GM21723 (cell line): ENCODE results near the gene MAGI2.
"Not testable (repeated sequence)": the region's sequence is repeated elsewhere in the genome, so short reads cannot be mapped to it uniquely, and the experiment has no call there.

Source experiments
- ATAC-seq: cut with Tn5 transposase; IDR thresholded peaks from one replicate; pipeline ENCODE4 v1.9.1; 2021; ENCODE audit warnings: mild to moderate bottlenecking, moderate library complexity; ENCODE audit not compliant: unreplicated experiment

Gene MAGI2

DNA sequence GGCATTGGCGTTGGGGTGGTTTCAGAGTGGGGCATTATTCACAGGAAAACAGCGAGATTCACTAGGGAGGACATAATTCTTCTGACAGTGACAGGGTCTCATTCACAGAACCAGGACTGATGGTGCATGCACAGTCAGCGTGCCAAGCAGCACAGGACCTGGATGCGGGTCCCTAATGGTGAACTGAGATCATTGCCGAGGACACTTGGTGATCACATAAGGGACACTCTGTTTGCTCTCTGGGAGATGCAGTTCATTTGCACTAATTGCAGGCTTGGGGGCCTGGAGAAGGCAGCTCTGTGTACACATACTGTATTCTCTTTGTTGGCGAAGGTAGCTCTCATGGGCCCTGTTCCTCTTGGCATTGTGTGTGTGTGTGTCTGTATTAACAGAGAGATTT lies 938.8 kb downstream of the MAGI2 start:
- ATAC-seq = no peak

DNA sequence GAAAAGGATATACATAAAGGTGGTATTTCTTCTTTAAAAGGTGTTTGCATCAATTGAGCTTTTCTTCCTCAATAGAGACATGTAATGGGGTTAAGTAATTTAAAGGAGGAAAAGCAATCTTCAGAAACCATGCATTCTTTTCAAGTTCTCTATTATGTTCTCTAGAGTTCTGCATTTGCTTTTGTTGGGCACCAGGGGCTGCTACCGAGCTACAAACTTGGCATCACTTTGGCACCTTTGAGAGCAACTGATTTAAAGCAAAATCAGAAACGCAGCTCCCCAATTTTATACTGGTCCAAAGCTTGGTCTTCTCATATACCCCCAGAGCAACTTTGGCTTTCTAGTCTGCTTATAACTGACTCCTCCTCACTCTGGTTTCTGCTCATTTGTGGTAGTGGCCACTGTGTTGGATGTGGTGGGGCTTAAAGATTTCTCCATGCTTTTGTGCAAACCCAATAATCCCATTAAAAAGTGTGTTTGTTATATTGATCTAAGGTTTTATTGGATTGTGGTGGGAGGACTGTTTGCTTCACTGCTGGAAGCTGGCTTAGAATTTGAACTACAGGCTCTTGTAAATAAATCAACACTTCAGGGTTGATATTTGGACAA lies 942.8 kb downstream of the MAGI2 start:
- no peak for ATAC-seq

DNA sequence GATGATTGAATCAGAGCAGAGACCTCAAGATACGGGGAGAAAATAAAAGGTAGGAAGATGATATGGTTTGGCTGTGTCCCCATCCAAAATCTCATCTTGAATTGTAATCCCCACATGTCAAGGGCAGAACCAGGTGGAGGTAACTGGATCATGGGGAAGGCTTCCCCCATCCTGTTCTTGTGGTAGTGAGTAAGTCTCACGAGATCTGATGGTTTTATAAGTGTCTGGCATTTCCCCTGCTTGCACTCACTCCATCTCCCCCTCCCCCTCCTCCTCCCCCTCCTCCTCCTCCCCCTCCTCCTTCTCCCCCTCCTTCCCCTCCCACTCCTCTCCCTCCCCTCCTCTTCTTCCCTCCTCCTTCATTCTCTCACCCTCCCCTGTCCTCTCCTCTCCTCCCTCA lies 950.2 kb downstream of the MAGI2 start:
- ATAC-seq = not testable (repeated sequence)

DNA sequence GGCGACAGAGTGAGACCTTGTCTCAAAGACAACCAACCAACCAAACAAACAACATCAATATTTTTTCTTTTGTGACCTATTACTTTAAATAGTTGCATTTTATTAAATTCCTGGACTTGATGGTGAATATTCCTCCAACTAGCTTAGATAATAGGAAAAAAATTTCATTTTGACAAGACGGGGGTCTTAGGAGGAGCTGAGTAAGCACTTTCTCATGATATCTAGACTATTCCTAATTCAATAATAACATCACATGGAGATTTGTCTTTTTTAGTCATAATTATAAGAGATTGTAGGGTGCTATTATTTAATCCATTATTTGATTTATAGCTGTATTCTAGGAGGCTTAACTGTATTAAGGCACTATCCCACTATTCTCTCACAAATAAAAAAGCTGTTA lies 952.4 kb downstream of the MAGI2 start:
- no peak for ATAC-seq

DNA sequence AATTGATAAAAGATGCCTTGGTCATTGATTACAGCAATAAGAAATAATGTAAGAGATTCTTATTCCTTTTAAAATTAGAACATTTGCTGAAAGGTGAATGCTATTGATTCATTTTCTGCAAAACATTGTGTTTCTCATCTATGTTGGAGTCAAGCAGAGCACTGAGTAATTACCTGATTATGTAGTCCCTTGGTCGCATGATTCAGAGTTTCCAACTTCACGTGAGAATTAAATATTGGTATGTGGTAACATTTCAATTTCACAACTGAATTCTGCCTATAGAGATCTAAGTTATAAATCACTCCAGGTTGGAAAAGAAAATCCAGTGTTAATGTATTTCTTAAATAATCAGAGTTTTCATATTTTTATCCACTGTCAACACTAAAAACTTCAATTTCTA lies 953.5 kb downstream of the MAGI2 start:
- ATAC-seq = no peak

DNA sequence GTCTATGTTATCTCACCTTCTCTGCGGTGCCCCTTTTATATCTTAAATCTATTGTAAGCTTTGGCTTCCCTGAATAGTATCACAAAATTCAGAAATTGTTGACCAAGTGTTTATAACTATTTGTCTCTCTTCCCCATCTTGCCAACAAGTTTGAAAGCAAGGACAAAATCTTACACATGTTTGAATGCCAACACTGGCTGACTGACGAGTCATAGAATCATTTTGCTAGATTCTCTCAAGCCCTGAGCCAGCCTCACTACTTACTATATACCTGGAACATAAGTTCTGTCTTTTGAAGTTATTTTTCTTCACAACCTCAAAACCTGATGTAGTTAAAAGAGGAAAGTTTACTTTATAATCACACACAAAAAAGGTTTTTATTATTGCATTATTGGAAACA lies 954.2 kb downstream of the MAGI2 start:
- no peak for ATAC-seq

DNA sequence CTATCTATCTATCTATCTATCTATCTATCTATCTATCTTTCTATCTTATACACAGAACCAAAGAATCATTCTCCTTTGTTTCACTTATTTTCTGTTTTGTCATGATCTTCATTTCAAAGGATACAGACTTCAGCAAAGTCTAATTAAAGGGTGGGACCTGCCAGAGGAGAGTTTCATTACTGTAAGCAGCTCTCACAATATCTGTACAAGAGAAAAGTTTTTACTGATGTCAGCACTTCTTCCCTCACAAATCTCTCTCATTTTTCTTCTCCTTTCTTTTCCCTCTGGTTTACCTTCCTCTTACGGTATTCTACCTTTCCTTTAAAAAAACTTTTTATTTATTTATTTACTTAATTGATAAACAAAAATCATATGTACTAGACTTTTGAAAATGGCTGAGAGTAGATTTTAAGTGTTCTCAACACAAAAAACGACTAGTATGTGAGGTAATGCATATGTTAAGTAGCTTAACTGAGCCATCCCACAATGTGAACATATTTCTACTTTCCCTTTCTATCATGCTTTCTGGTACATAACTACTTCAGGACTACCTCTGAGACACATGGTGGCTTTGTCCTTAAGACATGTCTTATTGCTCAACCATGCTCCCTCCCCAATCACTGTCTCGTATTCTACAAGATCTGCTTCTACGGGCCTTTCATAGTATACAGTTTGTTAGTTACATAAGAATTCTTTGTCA lies 955.6 kb downstream of the MAGI2 start:
- no peak for ATAC-seq

DNA sequence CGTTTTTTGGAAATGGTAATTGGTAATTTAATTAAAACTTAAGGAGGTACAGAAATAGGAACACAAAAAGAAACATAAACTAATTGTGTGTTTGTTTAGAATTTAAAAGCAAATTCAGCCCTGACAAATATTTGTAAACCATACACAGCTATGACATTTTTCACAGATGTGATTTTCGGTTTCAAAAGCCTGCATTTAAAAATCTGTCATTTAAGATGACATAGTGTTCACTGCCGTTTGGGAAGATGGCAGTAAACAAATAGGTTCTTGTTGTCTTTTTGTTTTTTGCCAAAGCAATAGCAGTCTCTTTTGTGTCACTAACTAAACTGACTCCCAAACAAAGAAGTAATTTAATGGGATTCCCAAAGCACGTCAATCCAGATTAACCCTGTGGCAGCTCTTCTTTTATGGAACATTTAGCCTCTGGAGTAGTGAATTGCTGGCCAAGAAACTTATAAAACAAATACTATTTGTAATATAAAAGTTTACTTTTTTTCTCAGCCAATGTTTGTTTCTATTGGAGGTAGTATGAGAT lies 957.3 kb downstream of the MAGI2 start:
- no peak for ATAC-seq

DNA sequence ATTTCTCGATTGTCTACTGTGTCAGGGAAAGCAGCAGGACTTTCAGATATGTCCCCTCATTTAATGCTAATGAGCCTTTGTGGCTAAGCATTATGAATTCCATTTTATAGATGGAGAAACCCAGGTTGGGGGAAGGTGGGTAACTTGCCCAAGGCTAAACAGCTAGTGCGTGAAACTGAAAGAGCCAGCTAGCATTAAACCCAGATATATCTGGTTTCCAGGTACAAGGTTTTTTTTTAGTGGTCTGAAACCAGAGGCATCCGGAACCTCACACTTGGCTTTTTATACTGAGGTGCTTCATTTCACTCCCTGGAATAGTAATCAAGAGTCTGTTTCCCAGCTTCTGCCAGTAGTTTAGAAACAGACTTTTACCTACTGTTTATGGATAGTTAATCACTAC lies 960.1 kb downstream of the MAGI2 start:
- no peak for ATAC-seq

DNA sequence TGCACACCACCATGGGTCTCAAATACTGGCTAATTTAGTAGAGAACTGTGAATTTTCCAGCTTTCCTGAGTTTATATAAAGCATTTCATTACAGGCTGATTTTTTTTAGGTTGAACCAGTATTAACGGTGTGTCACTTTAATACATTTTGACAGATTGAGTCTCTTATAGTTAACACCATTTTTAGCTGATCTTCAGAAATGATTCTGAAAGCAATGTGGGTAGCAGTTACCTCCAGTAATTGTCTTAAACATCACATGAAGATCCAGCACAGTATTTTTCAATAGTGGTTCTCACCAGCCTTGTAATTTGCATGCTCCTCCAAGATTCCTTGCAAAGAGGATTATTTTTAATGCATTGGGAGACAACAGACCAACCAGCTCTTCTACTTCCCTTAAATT lies 961.3 kb downstream of the MAGI2 start:
- no peak for ATAC-seq

DNA sequence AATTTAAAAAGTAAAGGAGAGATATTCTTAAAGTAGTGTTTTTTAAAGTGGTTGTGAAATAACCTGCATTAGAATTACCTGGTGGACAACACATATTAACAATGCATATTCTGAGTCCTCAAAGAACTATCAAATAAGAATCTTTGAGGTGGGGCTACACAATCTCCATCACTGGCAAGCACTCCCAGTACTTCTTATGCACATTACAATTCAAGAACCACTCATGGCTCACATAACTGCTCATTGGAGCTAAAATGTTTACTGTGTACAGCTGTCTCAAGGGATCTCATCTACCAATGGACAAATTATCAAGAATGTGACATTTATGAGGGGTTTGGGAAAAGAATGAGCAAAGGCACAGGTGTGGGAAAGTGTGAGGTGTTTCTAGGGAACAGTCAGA lies 962.9 kb downstream of the MAGI2 start:
- no peak for ATAC-seq

DNA sequence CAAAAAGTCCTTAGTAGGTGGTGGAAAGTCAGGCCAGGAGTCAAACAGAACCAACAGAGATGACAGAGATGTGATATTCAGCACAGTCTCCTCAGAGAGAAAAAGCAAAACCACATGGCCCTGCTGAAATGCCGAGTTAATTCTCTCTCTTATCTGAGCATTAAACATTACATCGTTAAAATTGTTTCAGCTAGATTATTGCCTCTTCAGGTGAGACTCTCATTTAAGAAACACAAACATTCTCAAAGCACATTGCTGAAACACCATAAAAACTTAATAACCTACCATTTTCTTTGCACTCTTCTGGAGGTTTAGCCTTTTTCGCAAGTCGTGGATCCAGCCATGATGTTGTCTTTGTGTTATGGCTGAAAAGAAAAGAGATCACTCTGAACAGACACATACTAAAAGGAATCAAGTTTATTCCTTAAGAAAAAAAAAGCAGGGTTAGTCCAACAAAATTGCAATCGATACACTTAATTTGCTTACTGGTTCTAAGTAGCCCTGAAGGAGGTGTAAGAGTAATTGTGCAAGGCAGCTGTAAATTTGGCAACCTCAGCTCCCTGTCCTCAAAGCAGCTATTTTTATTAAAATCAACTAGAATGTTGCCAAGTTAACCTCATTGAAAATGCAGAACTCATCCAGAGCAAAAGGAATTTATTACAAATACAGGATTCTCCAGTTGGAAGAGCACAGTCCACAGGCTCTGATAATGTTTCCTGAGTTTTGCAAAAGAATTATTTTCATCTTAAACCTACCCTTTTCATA lies 963.8 kb downstream of the MAGI2 start:
- ATAC-seq = no peak

DNA sequence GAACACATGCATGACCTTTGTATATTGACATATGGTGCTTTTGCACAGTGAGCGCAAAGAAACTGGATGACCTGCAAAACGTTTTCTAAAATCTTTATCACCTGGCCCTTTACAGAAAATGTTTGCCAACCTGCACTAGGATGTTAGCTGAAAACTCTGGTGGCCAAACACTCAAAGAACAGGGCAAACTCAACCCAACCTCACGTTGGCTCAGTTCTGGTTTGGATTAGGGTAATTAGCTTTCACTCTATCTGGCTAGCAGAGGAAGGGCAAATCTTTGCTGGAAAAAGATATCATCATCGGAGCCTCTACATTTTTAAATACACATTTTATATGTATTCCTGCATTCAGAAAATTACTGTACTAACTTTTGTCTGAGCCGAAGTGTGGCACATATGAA lies 966.0 kb downstream of the MAGI2 start:
- no peak for ATAC-seq

DNA sequence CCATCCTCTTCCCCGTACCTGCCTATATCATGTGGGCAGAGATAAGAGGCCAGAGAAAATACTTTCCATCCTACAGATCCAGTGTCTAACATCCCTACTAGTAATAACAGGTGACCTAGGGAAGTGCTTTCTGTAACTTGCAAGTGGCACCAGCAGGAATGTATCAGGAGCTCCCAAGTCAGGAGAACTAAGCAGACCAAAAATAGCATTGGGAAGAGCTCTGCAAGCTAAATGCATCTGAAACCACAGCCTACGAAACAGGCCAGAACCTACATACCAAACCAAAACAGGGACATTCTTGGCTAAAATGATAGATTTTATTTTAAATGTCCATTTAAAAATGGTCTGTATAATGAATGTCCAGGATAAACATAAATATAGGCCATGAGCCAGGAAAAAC lies 974.1 kb downstream of the MAGI2 start:
- ATAC-seq = no peak

DNA sequence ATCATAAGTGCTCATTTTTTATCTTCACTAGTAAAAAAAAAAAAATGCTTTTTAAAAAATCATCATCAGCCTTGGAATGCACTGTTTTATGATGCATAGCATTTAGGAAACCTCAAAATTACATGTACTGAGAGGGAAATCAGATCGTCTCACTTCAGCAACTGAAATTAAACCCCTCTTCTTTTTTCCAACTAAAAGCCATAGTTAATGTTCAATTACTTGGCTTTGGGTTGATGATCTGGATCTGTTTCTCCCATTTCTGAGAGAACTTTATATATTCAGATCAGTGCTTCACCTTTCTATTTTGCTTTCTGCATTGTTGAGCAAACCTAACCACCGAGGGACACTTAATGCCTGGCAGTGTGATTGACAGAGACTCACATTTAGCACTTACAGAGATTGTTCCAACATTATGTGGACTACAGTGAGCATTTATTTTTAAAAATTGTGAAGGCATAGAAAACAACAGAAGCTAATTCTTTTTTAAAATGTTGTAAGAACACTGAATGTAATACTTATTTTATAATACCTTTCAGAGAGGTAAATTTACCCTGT lies 976.5 kb downstream of the MAGI2 start:
- ATAC-seq = no peak

DNA sequence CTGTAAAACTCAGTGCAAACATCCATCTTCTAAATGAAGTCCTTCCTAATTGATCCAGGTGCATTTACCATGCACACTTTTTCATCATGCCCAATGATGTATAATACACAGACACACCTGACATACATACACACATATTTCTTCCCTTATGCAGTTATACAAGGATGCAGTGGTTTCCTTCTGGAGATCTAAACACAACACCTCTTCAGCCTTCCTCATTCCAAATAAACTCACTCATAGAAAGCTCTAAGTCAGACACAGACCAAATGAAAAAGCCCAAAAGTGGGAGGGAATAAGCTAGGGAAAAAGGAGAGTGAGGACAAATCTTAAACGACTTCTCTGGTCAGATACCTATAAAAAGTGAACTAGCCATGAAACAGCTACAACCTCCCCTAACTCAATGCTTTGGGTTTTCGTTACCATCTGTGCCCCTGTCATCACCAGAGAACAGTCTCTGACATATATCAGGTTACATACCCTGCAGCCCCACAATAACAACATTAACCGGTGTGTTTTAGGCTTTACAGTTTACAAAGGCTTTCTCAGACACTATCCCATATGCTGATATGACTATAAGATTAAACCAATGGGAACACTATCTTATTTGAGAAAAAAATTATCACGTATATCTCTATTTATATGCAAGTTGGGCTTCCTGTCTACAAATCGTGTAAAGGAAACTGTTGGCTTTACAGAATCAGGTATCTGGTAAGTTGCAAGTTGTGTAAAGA lies 979.7 kb downstream of the MAGI2 start:
- ATAC-seq = no peak

DNA sequence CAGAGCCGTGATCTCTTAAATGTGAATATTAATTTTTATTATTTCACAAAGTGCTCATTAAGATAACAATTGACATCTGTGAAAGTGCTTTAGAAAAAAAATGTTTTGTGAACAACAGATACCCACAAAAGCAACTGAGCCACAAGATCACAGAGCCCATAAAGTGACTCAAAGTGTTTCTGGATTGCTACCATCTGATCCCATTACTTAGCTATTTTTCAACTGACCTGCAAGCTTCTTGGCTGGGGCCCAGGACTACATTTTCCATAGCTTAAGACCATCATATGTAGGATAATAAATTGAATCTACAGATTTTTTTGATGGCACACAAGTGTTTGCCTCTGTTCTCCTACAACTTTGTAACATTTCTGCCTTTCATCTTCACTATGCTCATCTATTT lies 980.4 kb downstream of the MAGI2 start:
- ATAC-seq = no peak

DNA sequence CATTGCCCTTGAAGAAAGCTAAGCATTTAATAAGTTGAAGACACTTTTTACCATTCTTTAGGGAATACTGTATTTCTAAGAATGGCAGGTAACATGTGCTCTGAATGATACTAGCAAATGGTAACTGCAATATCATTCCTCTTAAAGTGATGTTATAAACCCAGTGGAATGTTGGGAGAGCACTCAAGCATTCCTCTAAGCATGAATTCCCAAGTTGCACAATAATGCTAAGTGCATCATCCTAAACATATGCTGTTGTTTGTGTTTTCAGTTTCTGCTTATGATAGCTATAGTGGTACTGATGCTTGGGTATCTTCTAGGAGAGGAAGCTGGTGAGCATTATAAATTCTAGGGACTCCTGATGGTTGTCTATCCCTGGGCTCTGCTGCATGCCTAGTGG lies 980.9 kb downstream of the MAGI2 start:
- ATAC-seq = no peak

DNA sequence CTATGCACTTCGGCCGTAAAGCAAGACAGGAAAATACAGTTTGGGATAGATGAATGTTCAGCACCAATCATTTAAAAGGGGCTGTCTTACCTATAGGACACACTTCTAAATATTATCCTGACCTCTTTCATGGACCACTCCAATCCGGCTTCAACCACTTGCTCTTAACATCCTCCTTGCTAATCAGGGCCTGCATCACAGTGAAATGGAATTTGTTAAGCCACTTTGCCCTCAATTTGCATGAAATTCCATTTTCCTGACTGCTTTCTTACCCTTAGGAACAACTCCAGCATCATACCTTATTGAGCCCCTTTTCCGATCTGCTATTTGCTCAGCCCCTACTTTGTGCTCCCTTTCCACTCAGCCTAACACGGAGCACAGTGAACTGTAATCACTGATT lies 987.6 kb downstream of the MAGI2 start:
- ATAC-seq = no peak

DNA sequence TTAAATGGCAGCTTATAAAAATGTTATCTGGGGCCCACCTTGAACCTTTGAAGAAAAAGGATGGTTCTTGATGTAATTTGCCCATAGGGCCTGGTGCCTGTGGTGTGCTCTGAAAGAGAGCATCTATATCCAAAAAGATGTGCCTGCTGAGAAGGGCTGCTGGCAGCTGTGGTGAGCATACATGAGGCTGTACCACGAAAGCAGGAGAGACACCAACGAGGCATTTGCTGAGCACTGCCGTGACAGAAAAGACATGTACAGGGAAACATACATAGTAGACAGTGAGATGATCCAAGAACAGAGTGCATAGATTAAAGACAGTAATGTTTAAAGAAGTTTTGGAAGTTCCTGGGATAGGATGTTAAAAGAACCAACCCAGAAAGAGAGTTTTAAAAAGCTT lies 990.4 kb downstream of the MAGI2 start:
- ATAC-seq = no peak

DNA sequence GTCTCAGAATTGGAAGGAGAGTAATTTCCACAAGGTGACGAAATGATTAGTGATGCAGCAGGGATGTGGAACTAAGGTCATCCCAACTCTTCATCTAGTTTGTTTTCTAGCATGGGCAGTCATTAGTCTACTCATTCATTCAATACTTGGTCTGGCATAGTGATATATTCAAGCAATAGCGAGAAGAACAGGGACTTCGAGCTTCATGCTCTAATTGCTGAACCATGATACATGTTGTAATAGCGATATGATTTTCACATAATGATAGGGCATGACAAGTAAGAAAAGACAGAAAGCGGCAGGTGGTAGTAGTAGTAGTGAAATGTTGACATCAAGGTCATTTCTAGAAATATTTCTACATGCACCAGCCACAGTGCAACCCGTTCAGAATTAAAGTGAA lies 1002.8 kb downstream of the MAGI2 start:
- ATAC-seq = no peak
